Pancreas (tissue), 10 donors: ENCODE data around the gene TMEM17. TPM values are rescaled to one million over a fixed set of nuclear protein-coding genes. Genes with fewer than 3 reads are reported as not detected.

Experiments
- ATAC-seq, 4 donors: fragments of 200-7000 bp; cut with Tn5 transposase; one replicate each; pipeline versions ENCODE4 v1.8.0 to v1.9.1; 2020; ENCODE audit warnings: mild to moderate bottlenecking in 4 of 4, moderate library complexity in 4 of 4
- DNase-seq, 6 donors: peaks; one replicate each; pipeline ENCODE4 v3.0.0-alpha.2; 2020
- FAIRE-seq: peaks from 2 replicates; lab custom pipeline; 2012; peaks lifted over from hg19 to GRCh38; lab: Jason Lieb, UNC
- H3K27ac ChIP-seq, 4 donors: fragments of 200-600 bp; sonication (generic); 1 replicate in 3 of 4; 2 replicates in 1 of 4; pipeline versions ENCODE4 v1.5.0 to v1.8.0; 2020
- H3K27me3 ChIP-seq, 4 donors: fragments of 200-600 bp; one replicate each; pipeline ENCODE4 v1.8.0; 2021
- H3K36me3 ChIP-seq, 3 donors: fragments of 200-600 bp; sonication (generic) in 1 of 3; one replicate each; pipeline versions ENCODE4 v1.5.0 to v1.8.0; 2020 to 2021
- H3K4me1 ChIP-seq, 3 donors: fragments of 200-600 bp; one replicate each; pipeline ENCODE4 v1.8.0; 2021
- H3K4me3 ChIP-seq, 4 donors: fragments of 200-600 bp; sonication (generic) in 2 of 4; one replicate each; pipeline versions ENCODE4 v1.5.0 to v1.8.0; 2020 to 2021
- H3K9me3 ChIP-seq, 4 donors: fragments of 200-600 bp; one replicate each; pipeline ENCODE4 v1.8.0; 2021
- CTCF ChIP-seq, 4 donors: fragments of 200-600 bp; sonication (generic) in 3 of 4; IDR thresholded peaks; one replicate each; pipeline versions ENCODE4 v1.5.0 to v1.8.0; 2021; ENCODE audit warnings: antibody characterized with exemption in 4 of 4
- WGBS, 2 donors: extraction: QIAGEN DNeasy Blood & Tissue Kit; methylation state at CpG; one replicate each; pipeline ENCODE4 v1.1.7; 2013; 5-methylcytosine and 5-hydroxymethylcytosine counted together
- intact Hi-C, 3 donors: fragments of 100-400 bp; cut with DNase I; formaldehyde crosslinking; loops; one replicate each; pipeline versions ENCODE4 v1.11.1 to v1.14.2; 2022
- polyA plus RNA-seq, 2 donors: library from polyadenylated mRNA; stranded (reverse); fragments of 200-250 nt; gene quantifications; one replicate each; pipeline ENCODE4 v1.2.3, GENCODE V29; 2013
- total RNA-seq, 6 donors: library from RNA; stranded (reverse); fragmentation: NEBNext Ultra II Directional in 4 of 6; extraction: Animal tissue kit (Norgen Biotek cat#: 25700) in 4 of 6; gene quantifications; one replicate each; pipeline versions ENCODE4 v1.2.1 to v1.2.4, GENCODE V29; 2021 to 2023
- donor health status: healthy with polysubstance abuse.
- donor health status: DM: no; HTN: no; CAD: no; lungs with moderate emphysema.
- donor health status: DM: no; HTN: no; CAD: no.
- donor health status: control.
- donor health status: control.
- donor health status: Bipolar disorder and iron deficiency.
- donor health status: DM: yes; HTN: yes; CAD: no.
- donor health status: DM: no; HTN: no; CAD: no.
- donor health status: DM: no; HTN: no; CAD: no.
- donor health status: DM: yes; HTN: yes; CAD: no.

The TMEM17 gene
- total and polyA plus RNA-seq, 8 donors: 1.3 to 5.8 (median 2.4) TPM

DNA sequence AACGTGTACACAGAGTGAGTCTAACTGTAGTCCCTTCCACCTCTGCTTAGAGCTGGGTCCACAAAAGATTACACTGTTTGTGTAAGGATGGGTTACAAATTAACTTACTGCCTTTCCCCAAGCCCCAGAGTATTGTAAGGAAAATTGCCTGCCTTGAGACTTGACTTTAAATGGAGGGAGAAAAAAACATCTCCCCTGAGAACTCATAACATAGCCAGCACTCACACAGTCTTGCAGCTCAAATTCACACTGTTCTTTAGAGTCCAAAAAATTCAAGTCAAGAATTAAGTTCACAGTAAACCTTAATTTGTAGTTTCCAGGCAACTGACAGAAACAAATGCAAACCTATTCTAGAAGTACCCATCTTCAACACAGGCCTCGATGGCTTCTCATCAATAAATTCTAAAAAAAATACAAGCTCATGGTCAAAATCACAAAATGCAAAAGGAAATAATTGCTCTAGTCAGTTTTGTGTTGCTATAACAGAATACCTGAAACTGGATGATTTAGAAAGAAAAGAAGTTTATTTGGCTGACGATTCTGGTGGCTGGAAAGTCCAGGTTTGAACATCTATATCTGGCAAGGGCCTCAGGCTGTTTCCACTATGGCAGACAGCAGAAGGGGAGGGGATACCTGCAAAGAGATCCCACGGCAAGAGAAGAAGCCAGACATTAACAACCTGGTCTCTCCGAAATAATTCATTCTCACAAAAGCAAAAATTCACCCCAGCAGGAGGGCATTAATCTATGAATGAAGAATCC, 34.6 kb upstream of the TMEM17 start:
- Histone ChIP-seq H3K27ac (peak overlapping the region in 3 of 4 donors; percentile 0 to 71 (median 62)), H3K27me3 (no peaks in the 10 kb centered on the region), H3K9me3 (no peaks in the 10 kb centered on the region), H3K4me1 (peaks cover 29 to 33% (median 29%) of the 10 kb centered on the region in 3 donors), H3K4me3 (no peak overlapping the region), H3K36me3 (no peaks in the 10 kb centered on the region)
- DNase-seq: no peak
- intact Hi-C loops: no loop called here
- ATAC-seq: peak; percentile 82 to 95 (median 93)
- no peak for FAIRE-seq
- no peak for TF ChIP-seq CTCF (IDR thresholded peaks at IDR 0.05)
- WGBS, 2 donors: 49 to 53% methylated on average over 5 of the region's 5 CpGs

GRCh38 chr2:62539606-62540407, 33.8 kb upstream of the TMEM17 start:
- TF ChIP-seq CTCF (IDR thresholded peaks at IDR 0.05): no peak
- no peak for DNase-seq
- H3K4me1 ChIP-seq: peaks cover 29 to 33% (median 29%) of the 10 kb centered on the region in 3 donors
- ATAC-seq: peak; percentile 13 to 24 (median 16)
- intact Hi-C loops: no loop called here
- no peaks in the 10 kb centered on the region for H3K9me3 ChIP-seq
- FAIRE-seq: no peak
- H3K36me3 ChIP-seq: no peaks in the 10 kb centered on the region
- H3K4me3 ChIP-seq: no peak overlapping the region
- H3K27me3 ChIP-seq: no peaks in the 10 kb centered on the region
- peak overlapping the region; percentile 0 to 71 (median 40) for H3K27ac ChIP-seq

- no peak for TF ChIP-seq CTCF (IDR thresholded peaks at IDR 0.05)
- H3K27me3 ChIP-seq: no peaks in the 10 kb centered on the region
- ATAC-seq: peak; percentile 15 to 43 (median 35)
- peaks cover 29 to 33% (median 29%) of the 10 kb centered on the region in 3 donors for H3K4me1 ChIP-seq
- WGBS, 2 donors: 44 to 48% methylated on average over 1 of the region's 1 CpG
- H3K4me3 ChIP-seq: no peak overlapping the region
- no peak for FAIRE-seq
- no peaks in the 10 kb centered on the region for H3K36me3 ChIP-seq
- no peaks in the 10 kb centered on the region for H3K9me3 ChIP-seq
- DNase-seq: no peak
- intact Hi-C loops: no loop called here
- H3K27ac ChIP-seq: peak overlapping the region in 1 of 4 donors; percentile 71
Observed at GRCh38 chr2:62538756-62539155, 32.8 kb upstream of the TMEM17 start.

DNA sequence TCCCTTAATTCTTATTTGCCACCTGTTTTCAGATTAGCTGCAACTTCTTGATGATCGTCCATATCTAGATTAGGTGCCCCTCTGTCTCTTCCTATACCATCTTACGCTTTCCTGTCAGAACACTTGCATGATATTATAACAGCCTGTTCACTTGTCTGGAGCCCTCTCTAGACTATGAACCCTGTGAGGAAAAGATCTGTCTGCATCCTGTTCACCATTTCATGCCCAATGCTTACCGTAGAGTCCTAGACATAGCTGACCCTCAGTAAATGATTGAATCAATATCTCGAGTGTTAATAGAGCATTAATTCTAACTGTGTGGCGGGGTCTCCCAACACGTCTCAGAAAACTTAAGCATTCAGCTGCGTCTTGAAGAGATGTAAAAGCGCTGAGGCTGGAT, 31.8 kb upstream of the TMEM17 start:
- TF ChIP-seq CTCF (IDR thresholded peaks at IDR 0.05): no peak
- no peak for FAIRE-seq
- intact Hi-C loops: no loop called here

More for the DNA sequence above, 31.8 kb upstream of the TMEM17 start:
- peaks cover 29 to 33% (median 29%) of the 10 kb centered on the region in 3 donors for H3K4me1 ChIP-seq
- WGBS, 2 donors: 91 to 92% methylated on average over 8 of the region's 8 CpGs
- no peaks in the 10 kb centered on the region for H3K27me3 ChIP-seq
- no peaks in the 10 kb centered on the region for H3K36me3 ChIP-seq
- no peak for ATAC-seq
- no peak overlapping the region for H3K4me3 ChIP-seq
- no peak for DNase-seq
- H3K27ac ChIP-seq: no peak overlapping the region
- H3K9me3 ChIP-seq: no peaks in the 10 kb centered on the region
